GM20000 (cell line): ENCODE data around the gene SZRD1.

ENCODE experiments used
- DNase-seq: peaks from one replicate; pipeline ENCODE4 v3.0.0; 2012; ENCODE audit warnings: low spot score
- CTCF ChIP-seq: IDR thresholded peaks from 2 replicates; pipeline ENCODE4 v1.5.1; 2012; ENCODE audit warnings: mild to moderate bottlenecking, control low read depth; ENCODE audit errors: extremely low read depth, missing control alignments

Gene SZRD1

GRCh38 chr1:16406868-16407267 is 39.8 kb downstream of the SZRD1 start:
- TF ChIP-seq CTCF, result no peak
- no peak for DNase-seq

- DNase-seq, result no peak
- no peak for TF ChIP-seq CTCF
Observed at GRCh38 chr1:16409536-16410152, 42.6 kb downstream of the SZRD1 start.

GRCh38 chr1:16410803-16411202 is 43.8 kb downstream of the SZRD1 start:
- no peak for TF ChIP-seq CTCF
- no peak for DNase-seq

GRCh38 chr1:16413191-16413590 is 46.1 kb downstream of the SZRD1 start:
- no peak for TF ChIP-seq CTCF
- DNase-seq, result no peak

GRCh38 chr1:16418823-16419425 is 51.9 kb downstream of the SZRD1 start:
- no peak for DNase-seq
- TF ChIP-seq CTCF, result no peak

- peak; percentile 70 for DNase-seq
- no peak for TF ChIP-seq CTCF
Observed at GRCh38 chr1:16420424-16421118, 53.5 kb downstream of the SZRD1 start.

- no peak for TF ChIP-seq CTCF
- DNase-seq, result no peak
Observed at GRCh38 chr1:16421201-16421600, 54.2 kb downstream of the SZRD1 start.
